OCI-LY1 (cell line): ENCODE measurements around the gene ART1.

Experiments
- CTCF ChIP-seq: fragments of 200-600 bp; sonication (generic), shearing (Covaris generic); IDR thresholded peaks from 2 replicates; pipeline ENCODE4 v1.5.1; 2017; ENCODE audit warnings: mild to moderate bottlenecking, antibody characterized with exemption, low read length, moderate library complexity, mixed read lengths
- EZH2 ChIP-seq: fragments of 200-600 bp; sonication (generic), shearing (Covaris generic); IDR thresholded peaks from 2 replicates; pipeline ENCODE4 v1.8.0; 2017; ENCODE audit warnings: borderline replicate concordance, mixed run types, mild to moderate bottlenecking, antibody characterized with exemption, low read length, moderate library complexity, mixed read lengths

- TF ChIP-seq CTCF (no peak), EZH2 (no peak)
These were observed 38.1 kb downstream of the ART1 start for GRCh38 chr11:3683039-3683438.
